GM18505 (cell line): ENCODE results near the gene ANKS3.

Experiments
- ATAC-seq: cut with Tn5 transposase; IDR thresholded peaks from one replicate; pipeline ENCODE4 v1.9.1; 2021; ENCODE audit not compliant: unreplicated experiment
- POLR2A ChIP-seq: IDR thresholded peaks from 4 replicates; pipeline ENCODE4 v1.6.1; 2011; ENCODE audit warnings: borderline replicate concordance; ENCODE audit not compliant: insufficient read depth, insufficient read length; ENCODE audit errors: extremely low read depth

The ANKS3 gene

GRCh38 chr16:4663777-4664465, 70.2 kb downstream of the ANKS3 start:
- TF ChIP-seq POLR2A, result no peak
- ATAC-seq, result no peak

- TF ChIP-seq POLR2A, result no peak
- no peak for ATAC-seq
Observed at GRCh38 chr16:4663465-4663776, 70.7 kb downstream of the ANKS3 start.

GRCh38 chr16:4661661-4662060, 72.4 kb downstream of the ANKS3 start:
- no peak for TF ChIP-seq POLR2A
- ATAC-seq, result no peak

GRCh38 chr16:4660454-4661007, 73.5 kb downstream of the ANKS3 start:
- ATAC-seq, result no peak
- TF ChIP-seq POLR2A, result no peak

- TF ChIP-seq POLR2A, result no peak
- ATAC-seq, result no peak
Observed at GRCh38 chr16:4659363-4660353, 74.4 kb downstream of the ANKS3 start.

GRCh38 chr16:4656695-4657686, 77.1 kb downstream of the ANKS3 start:
- no peak for TF ChIP-seq POLR2A
- ATAC-seq, result no peak

- no peak for TF ChIP-seq POLR2A
- ATAC-seq, result no peak
Observed at GRCh38 chr16:4656221-4656620, 77.8 kb downstream of the ANKS3 start.

GRCh38 chr16:4655801-4656200, 78.3 kb downstream of the ANKS3 start:
- no peak for ATAC-seq

GRCh38 chr16:4654964-4655590, 79.0 kb downstream of the ANKS3 start:
- ATAC-seq, result no peak
- TF ChIP-seq POLR2A, result no peak

More at GRCh38 chr16:4655801-4656200, 78.3 kb downstream of the ANKS3 start:
- no peak for TF ChIP-seq POLR2A

- TF ChIP-seq POLR2A, result no peak
- ATAC-seq, result no peak
Observed at GRCh38 chr16:4654011-4654963, 79.8 kb downstream of the ANKS3 start.

GRCh38 chr16:4652561-4652960, 81.5 kb downstream of the ANKS3 start:
- ATAC-seq, result no peak
- no peak for TF ChIP-seq POLR2A
